Keratinocyte (primary cell): ENCODE results near the gene PCDH1. TPM values are rescaled to one million over a fixed set of nuclear protein-coding genes. Genes with fewer than 3 reads are reported as not detected.

ENCODE experiments used
- DNase-seq: peaks from one replicate; pipeline ENCODE4 v3.0.0-alpha.2; 2011; ENCODE audit warnings: low read depth, missing footprints, low spot score
- FAIRE-seq: peaks from 2 replicates; lab custom pipeline; 2011; peaks lifted over from hg19 to GRCh38; lab: Jason Lieb, UNC
- H2AFZ ChIP-seq: 2 replicates; pipeline ENCODE4 v1.6.0; 2012; ENCODE audit warnings: low read length, control low read depth, inconsistent platforms; ENCODE audit not compliant: control insufficient read depth
- H3K27ac ChIP-seq: 2 replicates; pipeline ENCODE4 v1.5.1; 2011; ENCODE audit warnings: low read length; ENCODE audit not compliant: control insufficient read depth, insufficient read depth
- H3K27me3 ChIP-seq: 3 replicates; pipeline ENCODE4 v1.6.0; 2011; ENCODE audit warnings: low read length; ENCODE audit not compliant: control insufficient read depth, insufficient read depth; ENCODE audit errors: extremely low read depth
- H3K36me3 ChIP-seq, 2 experiments: 2 replicates in 1 of 2; 3 replicates in 1 of 2; pipeline ENCODE4 v1.5.1; 2011; ENCODE audit warnings: low read length in 2 of 2, mild to moderate bottlenecking in 1 of 2; ENCODE audit not compliant: control insufficient read depth in 2 of 2, insufficient read depth in 2 of 2; ENCODE audit errors: extremely low read depth in 1 of 2
- H3K4me1 ChIP-seq: 3 replicates; pipeline ENCODE4 v1.5.1; 2011; ENCODE audit warnings: low read length; ENCODE audit not compliant: control insufficient read depth, insufficient read depth; ENCODE audit errors: extremely low read depth
- H3K4me2 ChIP-seq: 3 replicates; pipeline ENCODE4 v1.6.0; 2011; ENCODE audit warnings: low read depth, low read length; ENCODE audit not compliant: control insufficient read depth, insufficient read depth; ENCODE audit errors: extremely low read depth
- H3K4me3 ChIP-seq, 3 experiments: fragments of 200-600 bp in 1 of 3; sonication (generic) in 1 of 3; 2 replicates in 2 of 3; 3 replicates in 1 of 3; pipeline ENCODE4 v1.5.1; 2011 to 2016; ENCODE audit warnings: low read length in 3 of 3, mild to moderate bottlenecking in 3 of 3, control low read depth in 2 of 3, inconsistent platforms in 1 of 3, low read depth in 1 of 3, mixed read lengths in 1 of 3, mixed run types in 1 of 3, moderate library complexity in 1 of 3; ENCODE audit not compliant: control insufficient read depth in 2 of 3, insufficient read depth in 2 of 3; ENCODE audit errors: extremely low read depth in 1 of 3
- H3K79me2 ChIP-seq: 2 replicates; pipeline ENCODE4 v1.6.0; 2012; ENCODE audit warnings: low read length; ENCODE audit not compliant: control insufficient read depth, insufficient read depth
- H3K9ac ChIP-seq: 3 replicates; pipeline ENCODE4 v1.6.0; 2011; ENCODE audit warnings: low read length; ENCODE audit not compliant: control insufficient read depth, insufficient read depth; ENCODE audit errors: extremely low read depth
- H3K9me1 ChIP-seq: 3 replicates; pipeline ENCODE4 v1.6.0; 2011; ENCODE audit warnings: low read length; ENCODE audit not compliant: control insufficient read depth, insufficient read depth; ENCODE audit errors: extremely low read depth
- H3K9me3 ChIP-seq: 2 replicates; pipeline ENCODE4 v1.5.1; 2012; ENCODE audit warnings: low read depth, low read length; ENCODE audit not compliant: control insufficient read depth
- H4K20me1 ChIP-seq: 3 replicates; pipeline ENCODE4 v1.6.0; 2011; ENCODE audit warnings: low read length; ENCODE audit not compliant: control insufficient read depth, insufficient read depth; ENCODE audit errors: extremely low read depth
- EZH2 ChIP-seq: IDR thresholded peaks from one replicate; pipeline ENCODE4 v1.6.1; 2012; ENCODE audit warnings: inconsistent platforms, mild to moderate bottlenecking, low read length, moderate library complexity
- dilution Hi-C: fragments of 300-500 bp; cut with MboI; formaldehyde crosslinking; loops from one replicate; pipeline ENCODE4 v1.7.0; 2020; ENCODE audit warnings: low sequenced_read_pairs; ENCODE audit not compliant: extremely low pct_ligation_motif_present
- polyA plus RNA-seq, 5 experiments: library from polyadenylated mRNA; depleted of rRNA in 3 of 5; stranded (reverse) in 3 of 5; stranded (forward) in 1 of 5; unstranded in 1 of 5; fragments of >200 nt; gene quantifications; 1 replicate in 1 of 5; 2 replicates in 3 of 5; 3 replicates in 1 of 5; pipeline versions ENCODE4 v1.2.1 to v1.2.3, GENCODE V29; 2011 to 2012; ENCODE audit warnings: missing spikeins in 2 of 5, low read depth in 1 of 5, low replicate concordance in 1 of 5
- TF ChIP-seq, protein P1 (sequence below), 3 experiments: IDR thresholded peaks in 1 of 3; conservative IDR thresholded peaks in 1 of 3; optimal IDR thresholded peaks in 1 of 3; 2 replicates in 2 of 3; 3 replicates in 1 of 3; pipeline versions ENCODE3 to v1.5.1; 2011; ENCODE audit warnings: low read length in 3 of 3, mild to moderate bottlenecking in 3 of 3, moderate library complexity in 2 of 3, control low read depth in 1 of 3, inconsistent platforms in 1 of 3; ENCODE audit not compliant: insufficient read depth in 2 of 3; ENCODE audit errors: extremely low read depth in 1 of 3

PCDH1 gene
- polyA plus RNA-seq, 1 donor (not counting 4 experiments of a cell fraction or from before 2014, with no cell fraction given) = 10.0 TPM

DNA sequence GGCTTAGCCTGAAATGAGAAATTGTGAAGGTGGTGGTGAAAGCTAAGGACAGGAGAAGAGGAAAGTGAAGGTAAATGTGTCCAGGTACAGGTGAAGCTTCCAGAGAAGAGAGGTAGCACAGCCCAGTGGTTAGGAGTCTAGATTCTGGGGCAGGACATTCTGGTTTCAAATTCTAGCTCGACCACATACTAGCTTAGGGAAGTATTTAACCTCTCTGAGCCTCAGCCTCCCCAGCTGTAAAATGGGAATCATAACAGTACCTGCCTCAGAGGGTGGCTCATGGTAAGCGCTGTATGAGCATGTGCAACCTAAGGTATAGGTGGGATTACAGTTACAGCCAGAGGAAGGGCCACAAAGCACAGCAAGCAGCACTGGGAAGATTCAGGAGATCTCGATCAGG, 55.2 kb downstream of the PCDH1 start:
- Histone ChIP-seq H3K27ac (no peak overlapping the region), H4K20me1 (no peaks in the 10 kb centered on the region), H3K36me3 (no peaks in the 10 kb centered on the region), H3K4me2 (no peak overlapping the region), H3K4me3 (no peak overlapping the region), H3K9me1 (no peaks in the 10 kb centered on the region), H3K9me3 (no peaks in the 10 kb centered on the region), H3K9ac (no peak overlapping the region), H3K79me2 (no peaks in the 10 kb centered on the region), H3K4me1 (peaks cover 12% of the 10 kb centered on the region), H3K27me3 (peaks cover 10% of the 10 kb centered on the region), H2AFZ (no peak overlapping the region)
- no peak for DNase-seq
- FAIRE-seq = no peak
- TF ChIP-seq, protein P1, sequence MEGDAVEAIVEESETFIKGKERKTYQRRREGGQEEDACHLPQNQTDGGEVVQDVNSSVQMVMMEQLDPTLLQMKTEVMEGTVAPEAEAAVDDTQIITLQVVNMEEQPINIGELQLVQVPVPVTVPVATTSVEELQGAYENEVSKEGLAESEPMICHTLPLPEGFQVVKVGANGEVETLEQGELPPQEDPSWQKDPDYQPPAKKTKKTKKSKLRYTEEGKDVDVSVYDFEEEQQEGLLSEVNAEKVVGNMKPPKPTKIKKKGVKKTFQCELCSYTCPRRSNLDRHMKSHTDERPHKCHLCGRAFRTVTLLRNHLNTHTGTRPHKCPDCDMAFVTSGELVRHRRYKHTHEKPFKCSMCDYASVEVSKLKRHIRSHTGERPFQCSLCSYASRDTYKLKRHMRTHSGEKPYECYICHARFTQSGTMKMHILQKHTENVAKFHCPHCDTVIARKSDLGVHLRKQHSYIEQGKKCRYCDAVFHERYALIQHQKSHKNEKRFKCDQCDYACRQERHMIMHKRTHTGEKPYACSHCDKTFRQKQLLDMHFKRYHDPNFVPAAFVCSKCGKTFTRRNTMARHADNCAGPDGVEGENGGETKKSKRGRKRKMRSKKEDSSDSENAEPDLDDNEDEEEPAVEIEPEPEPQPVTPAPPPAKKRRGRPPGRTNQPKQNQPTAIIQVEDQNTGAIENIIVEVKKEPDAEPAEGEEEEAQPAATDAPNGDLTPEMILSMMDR (optimal IDR thresholded peaks at IDR 0.05 in 1 of 3, IDR thresholded peaks at IDR 0.05 in 1 of 3, conservative IDR thresholded peaks at IDR 0.05 in 1 of 3; ENCODE audit: extremely low read depth in 1 of 3, insufficient read depth in 2 of 3, low read length in 3 of 3) = no peak
- no peak for TF ChIP-seq EZH2
- dilution Hi-C loops = no loop called here

DNA sequence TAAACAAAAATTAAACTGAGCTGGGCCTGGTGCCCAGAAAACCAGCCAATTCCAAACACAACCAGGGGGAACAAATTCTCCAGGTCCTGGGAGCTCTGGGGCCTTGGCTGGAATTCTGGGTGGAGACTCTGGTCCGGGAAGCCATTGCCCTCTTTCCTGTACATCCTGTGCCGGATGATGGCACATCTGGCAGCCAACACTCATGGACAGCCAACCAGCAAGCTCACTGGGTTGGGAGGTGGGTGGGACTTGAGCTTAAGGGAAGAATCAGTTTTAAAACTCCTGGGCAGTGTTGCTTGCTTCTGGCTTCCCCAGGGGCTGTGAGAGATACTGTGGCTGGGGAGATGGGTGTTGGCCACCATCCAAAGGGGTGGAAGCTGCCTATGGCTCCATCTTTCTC, 56.1 kb downstream of the PCDH1 start:
- no peaks in the 10 kb centered on the region for H3K9me3 ChIP-seq
- no peaks in the 10 kb centered on the region for H4K20me1 ChIP-seq
- H3K36me3 ChIP-seq = no peaks in the 10 kb centered on the region
- DNase-seq (no peak), FAIRE-seq (no peak)
- peaks cover 10% of the 10 kb centered on the region for H3K27me3 ChIP-seq
- H3K4me3 ChIP-seq = no peak overlapping the region
- TF ChIP-seq, protein P1 (optimal IDR thresholded peaks at IDR 0.05 in 1 of 3, IDR thresholded peaks at IDR 0.05 in 1 of 3, conservative IDR thresholded peaks at IDR 0.05 in 1 of 3; ENCODE audit: extremely low read depth in 1 of 3, insufficient read depth in 2 of 3, low read length in 3 of 3) = no peak
- no peak for TF ChIP-seq EZH2
- H3K4me2 ChIP-seq = no peak overlapping the region
- peaks cover 12% of the 10 kb centered on the region for H3K4me1 ChIP-seq
- H3K79me2 ChIP-seq = no peaks in the 10 kb centered on the region
- dilution Hi-C loops = no loop called here
- no peak overlapping the region for H3K9ac ChIP-seq
- H3K27ac ChIP-seq = no peak overlapping the region
- H2AFZ ChIP-seq = no peak overlapping the region
- no peaks in the 10 kb centered on the region for H3K9me1 ChIP-seq
